Bone marrow (tissue), 2 donors: ENCODE data around the gene WDFY2.

Source experiments
- DNase-seq, 2 donors: peaks; one replicate each; lab custom pipeline; 2025; lab: John Stamatoyannopoulos, UW

The WDFY2 gene

GRCh38 chr13:51713807-51714206, 129.5 kb downstream of the WDFY2 start:
- no peak for DNase-seq

DNA sequence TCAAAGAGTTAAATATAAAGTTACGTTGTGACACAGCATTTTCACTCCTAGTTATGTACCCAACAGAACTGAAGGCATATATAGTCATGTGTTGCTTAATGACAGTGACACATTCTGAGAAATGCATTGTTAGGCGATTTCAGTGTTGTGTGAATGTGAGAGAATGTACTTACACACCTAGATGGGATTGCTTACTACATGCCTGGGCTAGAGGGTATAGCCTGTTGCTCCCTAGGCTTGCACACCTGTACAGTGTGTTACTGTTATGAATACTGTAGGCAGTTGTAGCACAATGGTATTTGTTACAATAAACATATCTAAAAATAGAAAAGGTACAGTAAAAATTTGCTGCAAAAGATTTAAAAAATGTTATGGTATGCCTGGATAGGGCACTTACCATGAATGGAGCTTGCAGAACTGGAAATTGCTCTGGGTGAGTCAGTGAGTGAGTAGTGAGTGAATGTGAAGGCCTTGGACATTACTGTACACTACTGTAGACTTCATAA, 130.5 kb downstream of the WDFY2 start:
- DNase-seq: peak in 1 of 2 donors; percentile 67

DNA sequence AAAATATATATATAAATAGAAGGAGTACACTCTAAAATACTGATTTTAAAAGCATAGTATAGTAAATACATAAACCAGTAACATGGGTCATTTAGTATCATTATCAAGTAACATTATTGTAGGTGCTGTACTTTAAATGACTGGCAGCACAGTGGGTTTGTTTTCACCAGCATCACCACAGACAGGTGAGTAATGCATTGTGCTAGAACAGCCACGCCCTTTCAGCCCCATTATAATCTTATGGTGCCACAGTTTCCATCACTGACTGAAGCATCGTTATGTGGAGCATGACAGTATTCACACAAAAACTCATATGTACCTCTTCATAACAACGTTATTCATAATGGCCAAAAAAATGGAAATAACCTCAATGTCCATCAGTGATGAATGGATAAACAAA, 131.4 kb downstream of the WDFY2 start:
- no peak for DNase-seq

GRCh38 chr13:51717786-51718398, 133.6 kb downstream of the WDFY2 start:
- DNase-seq: no peak

DNA sequence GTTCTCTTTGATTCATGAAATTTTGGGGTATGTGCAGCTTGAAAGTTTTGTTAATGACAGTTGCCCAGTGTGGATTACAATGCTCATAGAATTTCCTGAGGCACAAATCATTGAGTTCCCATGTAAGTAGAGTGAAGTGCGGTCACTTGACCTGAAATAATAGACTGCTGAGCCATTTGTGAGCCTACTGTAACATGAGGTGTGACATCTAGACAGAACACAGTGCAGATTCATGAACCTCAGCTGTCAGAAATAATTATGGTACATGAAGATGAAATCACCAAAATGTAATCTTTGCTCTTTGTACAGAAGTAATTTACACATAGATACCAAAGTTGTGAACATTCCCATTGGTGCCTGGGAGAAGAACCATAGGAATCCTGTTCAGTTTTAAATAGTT, 135.1 kb downstream of the WDFY2 start:
- no peak for DNase-seq

DNA sequence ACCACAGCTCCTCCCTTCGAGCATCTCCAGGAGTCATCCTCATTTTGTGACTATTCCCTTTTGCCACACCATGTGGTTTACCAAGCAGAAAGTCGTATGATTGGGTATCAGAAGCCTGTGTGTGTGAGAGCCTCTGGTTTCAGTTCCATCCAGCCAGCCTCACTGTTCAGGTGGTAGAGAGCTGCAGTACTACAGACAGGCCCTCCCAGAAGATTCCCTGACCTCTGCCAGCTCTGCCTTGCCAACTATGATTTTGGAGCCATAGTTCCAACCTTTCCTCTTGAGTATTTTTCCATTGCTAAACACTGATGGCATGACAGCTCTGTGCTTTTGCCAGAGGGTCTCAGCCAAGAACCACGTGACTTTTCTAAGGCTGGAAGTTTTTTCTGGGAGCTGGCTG, 137.2 kb downstream of the WDFY2 start:
- DNase-seq: no peak

DNA sequence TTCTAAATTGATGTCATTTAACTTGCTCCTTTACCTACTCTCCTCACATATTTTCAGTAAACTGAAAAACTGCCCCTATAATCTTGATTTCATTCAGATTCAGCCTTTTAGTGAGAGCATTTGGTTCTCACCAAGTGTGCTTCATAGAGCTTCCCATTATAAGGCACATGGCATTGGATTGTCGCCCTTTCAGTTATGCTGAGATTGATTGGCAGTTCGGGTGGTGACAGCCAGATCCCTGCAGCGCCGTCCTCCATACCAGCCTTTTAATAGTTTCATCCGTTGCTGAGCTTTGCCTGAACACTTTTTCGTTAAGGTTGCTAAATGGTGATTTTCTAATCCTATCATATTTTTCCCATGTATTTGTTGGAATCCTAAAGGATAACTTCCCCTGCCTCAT, 139.3 kb downstream of the WDFY2 start:
- DNase-seq: no peak

DNA sequence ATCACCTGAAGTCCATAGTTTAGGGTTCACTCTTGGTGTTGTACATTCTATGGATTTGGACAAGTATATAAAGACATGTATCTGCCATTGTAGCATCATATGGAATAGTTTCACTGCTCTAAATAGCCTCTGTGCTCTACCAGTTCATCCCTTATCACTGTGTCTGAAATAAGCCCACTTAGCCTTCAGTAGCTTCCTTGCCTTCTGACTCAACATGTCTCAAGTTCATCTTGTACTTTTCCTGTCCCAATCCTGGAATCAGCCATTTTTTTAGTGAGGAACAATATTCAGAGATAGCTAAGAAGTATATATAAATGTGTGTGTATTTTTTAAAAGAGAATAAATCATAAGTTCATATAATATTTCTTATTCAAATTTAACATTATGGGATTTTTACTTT, 140.5 kb downstream of the WDFY2 start:
- DNase-seq: no peak

DNA sequence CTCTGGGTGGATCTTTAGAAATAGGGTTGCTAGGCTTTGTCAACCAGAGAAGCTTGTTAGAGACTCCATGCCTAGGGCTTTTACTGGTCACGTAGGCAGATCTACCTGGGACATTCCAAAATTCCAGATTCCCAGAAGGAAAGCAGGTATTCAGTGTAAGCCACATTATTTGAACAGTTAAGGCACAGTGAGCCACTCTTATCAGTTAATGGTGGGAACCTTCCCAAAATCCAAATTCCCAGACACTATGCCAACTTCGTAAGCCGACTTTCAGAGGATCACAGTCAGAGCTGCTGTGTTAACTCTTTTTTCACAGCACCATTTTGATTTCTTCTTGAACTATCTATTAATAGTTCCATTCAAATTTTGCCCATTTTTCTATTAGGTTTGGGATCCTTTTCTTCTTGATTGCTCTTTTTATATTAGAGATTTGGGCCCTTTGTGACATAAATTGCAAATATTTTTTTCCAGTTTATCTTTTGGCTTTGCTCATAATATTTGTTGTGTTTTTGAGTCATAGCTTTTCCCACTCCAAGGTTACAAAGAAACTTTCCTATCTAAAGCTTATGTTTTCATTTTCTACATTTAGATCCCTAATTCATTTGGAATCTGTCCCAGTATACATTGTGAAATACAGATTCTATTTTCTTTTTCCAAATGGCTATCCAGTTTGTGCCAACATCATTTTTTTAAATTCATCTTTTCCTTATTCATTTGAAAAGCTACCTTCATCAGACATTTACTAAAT, 142.4 kb downstream of the WDFY2 start:
- no peak for DNase-seq

- DNase-seq: no peak
These were observed 143.5 kb downstream of the WDFY2 start for GRCh38 chr13:51727634-51728274.

DNA sequence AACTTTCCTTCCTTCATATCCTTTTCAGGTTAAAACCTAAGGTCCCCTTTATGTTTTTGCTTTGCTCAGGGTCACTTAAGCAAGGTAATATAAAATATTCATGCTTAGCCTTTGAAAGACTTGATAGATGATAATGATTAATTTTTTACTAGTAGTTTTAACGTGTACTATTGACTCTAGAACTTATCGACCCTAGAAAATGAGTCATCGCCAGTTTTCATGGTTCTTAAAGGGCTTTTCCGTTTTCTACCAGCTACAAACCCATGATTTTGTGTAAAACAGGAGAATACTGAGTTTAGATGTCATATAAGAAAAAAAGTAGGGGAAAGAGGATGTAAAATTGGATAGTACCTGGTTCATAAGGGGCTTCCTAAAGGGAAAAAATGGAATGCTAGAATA, 144.0 kb downstream of the WDFY2 start:
- DNase-seq: no peak

GRCh38 chr13:51728972-51729371, 144.7 kb downstream of the WDFY2 start:
- DNase-seq: peak in 1 of 2 donors; percentile 55

- DNase-seq: peak in 1 of 2 donors; percentile 90
These were observed 145.7 kb downstream of the WDFY2 start for GRCh38 chr13:51729866-51730553.

DNA sequence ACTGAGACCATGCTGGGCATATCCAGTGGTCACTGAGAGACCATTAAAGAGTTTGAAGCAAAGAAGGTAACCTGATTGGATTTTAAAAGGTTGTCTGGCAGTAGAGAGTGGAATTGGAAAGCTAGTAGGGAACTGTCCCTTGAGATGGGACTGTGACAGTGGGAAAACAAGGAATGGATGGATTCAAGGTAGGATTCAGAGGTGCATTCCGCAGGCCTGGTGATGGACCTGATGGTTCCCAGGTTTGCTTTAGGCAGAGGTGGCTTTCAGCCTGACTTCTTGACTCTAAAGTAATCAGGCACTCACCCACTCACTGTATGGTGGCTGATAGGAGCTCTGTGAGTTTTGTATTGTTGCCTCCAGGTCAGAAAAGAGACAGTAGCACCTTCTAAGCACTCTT, 146.7 kb downstream of the WDFY2 start:
- DNase-seq: no peak

- DNase-seq: no peak
These were observed 147.5 kb downstream of the WDFY2 start for GRCh38 chr13:51731759-51732158.

- no peak for DNase-seq
These were observed 149.4 kb downstream of the WDFY2 start for GRCh38 chr13:51733374-51734298.

DNA sequence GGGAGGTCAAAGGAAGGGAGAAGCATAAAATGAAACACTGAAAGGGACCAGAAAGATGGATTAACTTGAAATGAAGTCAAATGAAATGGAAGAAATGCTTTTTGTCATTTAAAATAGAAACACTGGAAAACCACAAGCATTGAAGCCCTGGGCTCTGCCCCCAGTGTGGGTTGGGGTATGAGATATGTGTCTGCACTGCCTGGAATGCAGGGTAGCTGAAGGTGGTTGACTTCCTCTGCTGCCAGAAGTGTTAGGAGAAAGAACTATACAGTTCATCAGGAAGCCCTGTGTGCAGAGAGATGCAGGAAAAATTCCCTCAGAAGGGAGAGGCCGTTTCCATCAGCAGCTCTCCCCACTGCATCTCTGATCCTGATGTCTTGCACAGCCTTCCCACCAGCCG, 150.5 kb downstream of the WDFY2 start:
- DNase-seq: no peak

DNA sequence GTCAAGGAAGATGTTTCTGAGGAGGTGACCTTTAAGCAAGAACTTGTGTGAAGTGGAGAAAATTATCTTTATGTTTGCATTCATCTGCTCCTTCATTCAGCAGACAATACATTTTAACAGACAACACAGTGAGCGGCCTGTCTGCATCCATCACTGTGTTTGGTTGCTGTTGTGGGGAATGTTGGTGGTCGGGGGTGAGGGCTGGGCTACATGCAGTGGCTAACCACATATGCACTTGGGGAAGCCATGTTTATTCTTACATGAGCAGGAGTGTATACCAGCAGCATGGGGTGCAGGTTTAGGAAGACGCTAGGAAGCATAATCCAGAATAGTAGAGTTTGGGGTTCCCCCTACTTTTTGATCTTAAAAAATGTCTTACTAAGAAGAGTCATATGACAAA, 153.3 kb downstream of the WDFY2 start:
- DNase-seq: no peak

GRCh38 chr13:51738226-51738905, 154.1 kb downstream of the WDFY2 start:
- DNase-seq: no peak

GRCh38 chr13:51739027-51739764, 154.9 kb downstream of the WDFY2 start:
- DNase-seq: no peak
